GM21390 (cell line): ENCODE data around the gene IGFL4.

Experiments used
- ATAC-seq: cut with Tn5 transposase; IDR thresholded peaks from one replicate; pipeline ENCODE4 v1.9.1; 2021; ENCODE audit not compliant: unreplicated experiment

IGFL4 gene

GRCh38 chr19:45995715-45996385, 45.0 kb downstream of the IGFL4 start:
- no peak for ATAC-seq

GRCh38 chr19:45994998-45995714, 45.6 kb downstream of the IGFL4 start, which contains the start of gene CCDC61:
CCDC61 (plus strand) TSS chr19:45995467; CDS start chr19:46003019, 7,552 bp downstream.
- ATAC-seq, result peak; percentile 95

GRCh38 chr19:45994456-45994997, 46.3 kb downstream of the IGFL4 start:
- ATAC-seq, result peak; percentile 2

GRCh38 chr19:45990113-45990728, 50.6 kb downstream of the IGFL4 start:
- no peak for ATAC-seq
